DOHH2 (cell line): ENCODE results near the gene SPOCK1.

Source experiments
- H3F3A ChIP-seq: fragments of 200-600 bp; sonication (generic), shearing (Covaris generic); 2 replicates; pipeline ENCODE4 v1.6.0; 2016; ENCODE audit warnings: antibody characterized with exemption, mild to moderate bottlenecking; ENCODE audit not compliant: control insufficient read depth, insufficient read depth
- H3K27ac ChIP-seq: fragments of 200-600 bp; sonication (generic); 2 replicates; pipeline ENCODE4 v1.5.1; 2014; ENCODE audit warnings: low read depth, mild to moderate bottlenecking, low read length, moderate library complexity
- H3K27me3 ChIP-seq: fragments of 200-600 bp; sonication (generic); 2 replicates; pipeline ENCODE4 v1.6.1; 2014; ENCODE audit warnings: mild to moderate bottlenecking, low read length, mixed read lengths; ENCODE audit not compliant: control insufficient read depth
- H3K36me3 ChIP-seq: fragments of 200-600 bp; sonication (generic); 2 replicates; pipeline ENCODE4 v1.6.1; 2014; ENCODE audit warnings: mild to moderate bottlenecking, low read length, moderate library complexity, mixed read lengths; ENCODE audit not compliant: control insufficient read depth
- H3K4me1 ChIP-seq: fragments of 200-600 bp; sonication (generic); 2 replicates; pipeline ENCODE4 v1.6.1; 2014; ENCODE audit warnings: mild to moderate bottlenecking, low read length, mixed read lengths; ENCODE audit not compliant: control insufficient read depth
- H3K4me2 ChIP-seq: fragments of 200-600 bp; sonication (generic); 2 replicates; pipeline ENCODE4 v1.6.0; 2014; ENCODE audit warnings: mild to moderate bottlenecking, low read length, moderate library complexity
- H3K4me3 ChIP-seq: fragments of 200-600 bp; sonication (generic); 2 replicates; pipeline ENCODE4 v1.5.1; 2014; ENCODE audit warnings: mild to moderate bottlenecking, low read length, mixed read lengths
- H3K79me2 ChIP-seq: fragments of 200-600 bp; sonication (generic); 2 replicates; pipeline ENCODE4 v1.6.1; 2014; ENCODE audit warnings: mild to moderate bottlenecking, low read length, mixed read lengths; ENCODE audit not compliant: control insufficient read depth
- H3K9me2 ChIP-seq: fragments of 200-600 bp; sonication (generic); replicated peaks from 2 replicates; pipeline ENCODE4 v1.6.1; 2014; ENCODE audit warnings: mild to moderate bottlenecking, low read length, mixed read lengths; ENCODE audit not compliant: control insufficient read depth
- H3K9me3 ChIP-seq: fragments of 200-600 bp; sonication (generic); 2 replicates; pipeline ENCODE4 v1.6.1; 2014; ENCODE audit warnings: antibody characterized with exemption, low read length, mixed read lengths; ENCODE audit not compliant: control insufficient read depth, insufficient read depth
- H4K20me1 ChIP-seq: fragments of 200-600 bp; sonication (generic); 2 replicates; pipeline ENCODE4 v1.6.0; 2014; ENCODE audit warnings: low read depth, mild to moderate bottlenecking, antibody characterized with exemption, low read length, moderate library complexity; ENCODE audit not compliant: control insufficient read depth, insufficient read depth
- EZH2phosphoT487 ChIP-seq: fragments of 200-600 bp; sonication (generic); IDR thresholded peaks from 2 replicates; pipeline ENCODE4 v1.6.1; 2017; ENCODE audit warnings: borderline replicate concordance, mild to moderate bottlenecking, antibody characterized with exemption, low read length, moderate library complexity, mixed read lengths
- TF ChIP-seq, protein P1 (sequence below): fragments of 200-600 bp; sonication (generic); IDR thresholded peaks from one replicate; pipeline ENCODE4 v1.5.1; 2014; ENCODE audit warnings: antibody characterized with exemption, mild to moderate bottlenecking, low read depth, low read length; ENCODE audit not compliant: poor library complexity, severe bottlenecking

The SPOCK1 gene

DNA sequence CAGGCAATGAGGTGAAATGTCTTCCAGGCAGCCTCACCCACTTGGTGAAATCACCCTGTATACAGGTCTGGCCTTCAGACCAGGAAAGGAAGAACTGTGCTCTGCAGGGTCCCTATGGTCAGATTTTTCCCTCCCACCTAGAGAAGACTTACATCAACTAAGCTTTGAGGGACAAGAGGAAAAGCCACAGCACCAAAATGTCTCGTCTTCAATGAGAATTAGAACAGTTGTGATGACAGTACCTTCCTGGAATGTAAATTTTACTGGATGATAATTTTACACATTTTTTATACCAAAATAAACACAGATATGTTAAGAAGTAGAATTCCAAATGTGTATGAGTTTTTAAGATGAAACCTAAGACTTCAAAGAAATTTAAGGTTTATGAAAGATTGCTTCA, 283.9 kb downstream of the SPOCK1 start:
- H3F3A ChIP-seq = no peaks in the 10 kb centered on the region
- H3K27me3 ChIP-seq = no peaks in the 10 kb centered on the region
- H3K4me2 ChIP-seq = no peak overlapping the region
- peaks cover 3% of the 10 kb centered on the region for H3K4me1 ChIP-seq
- no peaks in the 10 kb centered on the region for H3K9me2 ChIP-seq
- no peaks in the 10 kb centered on the region for H3K9me3 ChIP-seq
- TF ChIP-seq EZH2phosphoT487 = no peak
- TF ChIP-seq, protein P1, sequence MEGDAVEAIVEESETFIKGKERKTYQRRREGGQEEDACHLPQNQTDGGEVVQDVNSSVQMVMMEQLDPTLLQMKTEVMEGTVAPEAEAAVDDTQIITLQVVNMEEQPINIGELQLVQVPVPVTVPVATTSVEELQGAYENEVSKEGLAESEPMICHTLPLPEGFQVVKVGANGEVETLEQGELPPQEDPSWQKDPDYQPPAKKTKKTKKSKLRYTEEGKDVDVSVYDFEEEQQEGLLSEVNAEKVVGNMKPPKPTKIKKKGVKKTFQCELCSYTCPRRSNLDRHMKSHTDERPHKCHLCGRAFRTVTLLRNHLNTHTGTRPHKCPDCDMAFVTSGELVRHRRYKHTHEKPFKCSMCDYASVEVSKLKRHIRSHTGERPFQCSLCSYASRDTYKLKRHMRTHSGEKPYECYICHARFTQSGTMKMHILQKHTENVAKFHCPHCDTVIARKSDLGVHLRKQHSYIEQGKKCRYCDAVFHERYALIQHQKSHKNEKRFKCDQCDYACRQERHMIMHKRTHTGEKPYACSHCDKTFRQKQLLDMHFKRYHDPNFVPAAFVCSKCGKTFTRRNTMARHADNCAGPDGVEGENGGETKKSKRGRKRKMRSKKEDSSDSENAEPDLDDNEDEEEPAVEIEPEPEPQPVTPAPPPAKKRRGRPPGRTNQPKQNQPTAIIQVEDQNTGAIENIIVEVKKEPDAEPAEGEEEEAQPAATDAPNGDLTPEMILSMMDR = no peak
- no peaks in the 10 kb centered on the region for H3K79me2 ChIP-seq
- no peaks in the 10 kb centered on the region for H3K36me3 ChIP-seq
- H4K20me1 ChIP-seq = no peaks in the 10 kb centered on the region
- no peak overlapping the region for H3K4me3 ChIP-seq
- H3K27ac ChIP-seq = no peak overlapping the region

DNA sequence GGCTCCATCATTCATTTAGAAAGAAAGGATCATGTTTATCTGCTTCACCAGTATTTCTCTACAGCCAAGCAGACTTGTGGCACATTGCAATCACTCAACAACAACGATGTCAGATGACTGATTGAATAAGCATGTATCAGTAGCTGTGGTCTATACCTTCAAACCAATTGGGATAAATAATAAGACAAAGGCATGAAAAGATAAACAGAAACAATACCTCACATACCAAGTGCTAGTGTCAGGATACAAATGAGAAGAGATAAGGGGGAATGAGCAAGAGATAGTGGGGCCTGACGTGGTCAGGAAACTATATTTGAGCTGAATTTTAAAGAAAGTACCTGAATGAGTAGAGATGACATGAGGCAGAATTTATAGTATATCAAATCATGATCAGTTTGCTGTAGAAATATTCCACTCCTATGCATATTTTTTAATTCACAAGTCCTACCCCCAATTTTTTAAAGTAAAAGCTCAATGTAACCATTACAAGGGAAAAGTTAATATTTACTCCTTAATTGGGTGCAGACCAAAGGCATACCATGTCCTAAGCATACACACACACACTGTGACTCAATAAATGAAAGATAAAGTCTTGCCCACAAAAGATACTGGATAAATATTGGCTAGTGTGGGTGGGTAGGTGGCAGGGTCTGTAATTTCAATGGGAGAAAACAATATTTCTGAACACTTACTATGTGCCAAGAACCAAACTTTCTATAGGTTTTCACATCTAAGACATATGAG, 284.5 kb downstream of the SPOCK1 start:
- Histone ChIP-seq H3K4me2 (no peak overlapping the region), H3K9me2 (no peaks in the 10 kb centered on the region), H3K27me3 (no peaks in the 10 kb centered on the region), H3K4me1 (peaks cover 7% of the 10 kb centered on the region), H3K27ac (no peak overlapping the region), H3K79me2 (no peaks in the 10 kb centered on the region), H3F3A (no peaks in the 10 kb centered on the region), H4K20me1 (no peaks in the 10 kb centered on the region), H3K36me3 (no peaks in the 10 kb centered on the region), H3K4me3 (no peak overlapping the region), H3K9me3 (no peaks in the 10 kb centered on the region)
- no peak for TF ChIP-seq EZH2phosphoT487
- TF ChIP-seq, protein P1 = no peak

DNA sequence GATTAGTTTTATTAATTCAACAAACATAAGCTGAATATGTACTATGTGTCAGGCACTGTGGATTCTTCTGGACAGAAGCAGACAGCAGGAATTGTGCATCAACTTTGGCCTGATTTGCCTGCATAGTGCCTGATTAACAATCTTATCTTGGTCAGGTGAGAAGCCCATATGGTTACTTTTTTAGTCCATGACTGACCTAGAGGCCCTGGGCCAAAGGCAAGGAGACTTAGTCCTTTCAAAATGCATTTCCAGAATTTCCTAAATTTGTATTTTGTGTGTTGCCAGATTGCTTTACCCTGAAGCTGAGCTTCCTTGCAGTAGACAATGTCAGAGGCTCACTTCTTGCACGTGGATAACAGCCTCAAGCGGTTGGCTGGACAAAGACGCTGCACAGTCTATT, 286.7 kb downstream of the SPOCK1 start:
- no peaks in the 10 kb centered on the region for H3K27me3 ChIP-seq
- no peaks in the 10 kb centered on the region for H3K36me3 ChIP-seq
- TF ChIP-seq EZH2phosphoT487 = no peak
- TF ChIP-seq, protein P1 = no peak
- H4K20me1 ChIP-seq = no peaks in the 10 kb centered on the region
- H3K4me3 ChIP-seq = no peak overlapping the region
- peaks cover 9% of the 10 kb centered on the region for H3K4me1 ChIP-seq
- no peaks in the 10 kb centered on the region for H3K79me2 ChIP-seq
- H3F3A ChIP-seq = no peaks in the 10 kb centered on the region
- no peaks in the 10 kb centered on the region for H3K9me3 ChIP-seq
- H3K9me2 ChIP-seq = no peaks in the 10 kb centered on the region
- no peak overlapping the region for H3K4me2 ChIP-seq
- H3K27ac ChIP-seq = no peak overlapping the region
